GM12873 (cell line): ENCODE data around the gene TRIM9.

Experiments
- TF ChIP-seq, protein P1 (sequence below): IDR thresholded peaks from 2 replicates; pipeline ENCODE4 v1.5.1; 2012; ENCODE audit warnings: low read depth, mild to moderate bottlenecking, moderate library complexity, low read length, control low read depth; ENCODE audit not compliant: insufficient read depth; ENCODE audit errors: missing control alignments

TRIM9 gene

GRCh38 chr14:51020024-51020710 lies 74.7 kb downstream of the TRIM9 start:
- TF ChIP-seq, protein P1, sequence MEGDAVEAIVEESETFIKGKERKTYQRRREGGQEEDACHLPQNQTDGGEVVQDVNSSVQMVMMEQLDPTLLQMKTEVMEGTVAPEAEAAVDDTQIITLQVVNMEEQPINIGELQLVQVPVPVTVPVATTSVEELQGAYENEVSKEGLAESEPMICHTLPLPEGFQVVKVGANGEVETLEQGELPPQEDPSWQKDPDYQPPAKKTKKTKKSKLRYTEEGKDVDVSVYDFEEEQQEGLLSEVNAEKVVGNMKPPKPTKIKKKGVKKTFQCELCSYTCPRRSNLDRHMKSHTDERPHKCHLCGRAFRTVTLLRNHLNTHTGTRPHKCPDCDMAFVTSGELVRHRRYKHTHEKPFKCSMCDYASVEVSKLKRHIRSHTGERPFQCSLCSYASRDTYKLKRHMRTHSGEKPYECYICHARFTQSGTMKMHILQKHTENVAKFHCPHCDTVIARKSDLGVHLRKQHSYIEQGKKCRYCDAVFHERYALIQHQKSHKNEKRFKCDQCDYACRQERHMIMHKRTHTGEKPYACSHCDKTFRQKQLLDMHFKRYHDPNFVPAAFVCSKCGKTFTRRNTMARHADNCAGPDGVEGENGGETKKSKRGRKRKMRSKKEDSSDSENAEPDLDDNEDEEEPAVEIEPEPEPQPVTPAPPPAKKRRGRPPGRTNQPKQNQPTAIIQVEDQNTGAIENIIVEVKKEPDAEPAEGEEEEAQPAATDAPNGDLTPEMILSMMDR, result no peak

- TF ChIP-seq, protein P1, result no peak
Measured at GRCh38 chr14:51019089-51019488, 75.8 kb downstream of the TRIM9 start.

GRCh38 chr14:51018521-51018920 lies 76.4 kb downstream of the TRIM9 start:
- TF ChIP-seq, protein P1, result no peak

DNA sequence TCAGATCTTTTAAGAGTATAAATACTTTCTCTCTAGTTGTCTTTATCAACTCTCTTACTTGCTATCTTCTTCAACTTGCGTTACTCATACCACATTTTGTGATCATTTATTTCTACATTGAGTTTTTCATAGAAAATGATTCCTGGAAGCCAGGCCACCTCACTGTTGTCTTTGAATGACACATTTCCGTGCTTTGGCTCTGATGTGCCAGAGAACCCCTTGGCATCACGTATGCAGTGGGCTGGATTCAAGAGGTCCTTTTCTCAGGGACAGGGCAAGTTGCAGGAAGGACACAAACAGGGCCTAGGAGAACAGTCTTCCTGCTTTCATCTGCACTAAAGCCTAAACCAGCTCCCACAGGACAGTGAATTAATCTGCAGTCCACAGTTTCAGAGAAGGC lies 80.3 kb downstream of the TRIM9 start:
- TF ChIP-seq, protein P1, result no peak

DNA sequence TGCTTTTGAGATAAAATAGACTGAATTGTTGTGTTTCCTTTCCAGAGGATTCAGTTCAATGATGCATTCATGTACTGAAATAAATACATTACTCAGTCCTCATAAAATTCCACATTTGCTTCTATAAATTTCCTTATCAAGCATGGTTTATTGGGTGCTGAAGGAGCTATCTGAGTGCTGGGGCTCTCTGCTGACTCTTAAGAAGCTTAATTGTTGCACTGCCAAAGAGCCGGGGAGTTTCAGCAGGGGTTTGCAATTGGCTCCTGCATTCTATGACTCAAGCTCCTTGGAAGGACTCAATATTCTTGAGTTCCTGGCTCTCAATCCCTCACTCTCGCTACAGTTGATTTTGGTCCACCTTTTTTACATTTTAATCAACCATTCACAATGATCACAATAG lies 80.8 kb downstream of the TRIM9 start:
- TF ChIP-seq, protein P1, result no peak

- TF ChIP-seq, protein P1, result no peak
Measured at GRCh38 chr14:51012055-51012454, 82.8 kb downstream of the TRIM9 start.

DNA sequence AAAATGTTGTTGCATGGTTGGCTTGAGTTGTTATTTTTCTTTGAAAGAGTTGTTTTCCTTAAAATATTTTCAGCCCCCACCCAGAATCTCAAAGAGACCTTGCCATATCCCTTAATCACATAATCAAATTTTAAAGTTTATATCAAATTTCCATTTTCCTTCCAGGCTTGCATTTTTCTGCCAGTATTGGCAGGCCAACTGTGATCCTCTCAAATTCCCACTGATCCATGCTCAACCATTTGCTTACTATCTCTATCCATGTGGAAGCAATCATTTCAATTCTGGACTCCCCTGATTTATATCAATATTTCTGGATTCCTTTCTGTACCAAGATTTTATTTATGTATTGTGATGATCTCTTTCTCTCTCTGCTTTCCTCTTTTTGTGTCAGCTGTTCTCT lies 86.5 kb downstream of the TRIM9 start:
- TF ChIP-seq, protein P1, result no peak
